NCI-H187 (cell line): ENCODE results near the gene OR1E2.
"Not testable (repeated sequence)": the region's sequence is repeated elsewhere in the genome, so short reads cannot be mapped to it uniquely, and the experiment has no call there.

Source experiments
- DNase-seq, 2 experiments: peaks; one replicate each; lab custom pipeline; 2025; lab: John Stamatoyannopoulos, UW

OR1E2 gene

DNA sequence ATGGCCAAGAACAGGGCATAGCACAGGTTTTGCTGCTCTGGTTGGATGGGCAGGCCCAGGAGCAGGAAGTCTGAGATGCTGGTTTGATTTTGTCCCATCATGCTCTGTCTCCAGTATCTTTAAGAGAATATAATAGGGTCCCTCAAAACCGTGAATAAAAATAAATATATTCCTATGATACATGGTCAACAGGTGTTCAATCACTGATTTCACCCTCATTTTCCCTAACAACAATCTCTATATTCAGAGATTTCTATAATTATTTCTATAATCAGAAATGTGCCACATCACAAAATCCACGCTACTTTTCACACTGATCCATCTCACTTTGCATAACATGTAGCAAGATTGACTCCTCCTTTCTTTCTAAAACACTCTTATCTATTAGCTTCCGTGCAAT, at the start of gene OR1E2:
TSS of gene OR1E2 (minus strand) at position 101 of the 400 bp plus-strand sequence. CDS start at position 101, 0 bp downstream.
- DNase-seq, result no peak

GRCh38 chr17:3482852-3483251, 49.2 kb upstream of the OR1E2 start:
- DNase-seq, result no peak

- no peak for DNase-seq
Observed at GRCh38 chr17:3479988-3480387, 46.3 kb upstream of the OR1E2 start.

- no peak for DNase-seq
Observed at GRCh38 chr17:3475812-3476610, 42.4 kb upstream of the OR1E2 start, which contains the start of gene ASPA. TSS of gene ASPA (plus strand) at chr17:3475997. CDS start at chr17:3476160, 163 bp downstream.

DNA sequence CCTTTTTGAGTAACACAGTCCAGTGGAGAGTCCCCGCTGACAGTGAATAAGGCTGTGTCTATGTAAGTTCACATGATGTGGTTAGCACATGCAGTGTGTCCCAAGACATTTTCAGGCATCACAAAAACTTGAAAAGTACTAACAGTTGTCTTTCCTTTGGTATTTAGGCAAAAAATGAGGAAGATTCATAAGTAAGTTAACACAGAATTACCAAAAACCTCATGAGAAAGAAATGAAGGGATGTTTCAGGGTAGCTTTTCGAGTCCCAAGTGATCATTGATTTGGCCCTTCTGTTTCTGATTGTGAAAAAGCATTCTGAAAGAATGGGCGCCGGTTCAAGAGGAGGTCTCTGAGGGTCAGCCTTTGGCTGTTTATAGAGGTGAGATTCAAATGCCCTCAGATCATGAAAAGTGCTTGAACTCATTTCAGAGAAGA, 41.6 kb upstream of the OR1E2 start:
- DNase-seq, result no peak

GRCh38 chr17:3474212-3474611, 40.6 kb upstream of the OR1E2 start:
- no peak for DNase-seq

- DNase-seq, result no peak
Observed at GRCh38 chr17:3472137-3472536, 38.5 kb upstream of the OR1E2 start.

DNA sequence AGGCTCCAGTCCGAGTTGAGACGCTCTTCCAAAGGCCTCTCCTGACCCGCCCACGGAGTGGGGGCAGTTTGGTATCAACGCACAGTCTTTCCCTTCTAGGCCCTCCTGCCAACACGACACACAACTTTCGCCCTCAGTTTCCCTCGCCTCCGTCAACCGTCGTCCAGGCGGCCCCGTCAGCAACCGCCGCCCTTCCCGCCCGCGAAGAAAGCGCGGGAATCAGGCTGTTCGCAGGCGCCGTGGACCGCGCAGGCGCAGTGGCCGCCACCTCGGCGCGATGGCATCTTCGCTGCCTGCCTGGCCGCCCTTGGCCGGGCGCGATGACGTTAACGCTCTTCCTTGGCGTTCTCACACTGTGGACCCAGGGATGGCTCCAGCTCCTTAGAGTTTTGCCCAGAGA, 38.0 kb upstream of the OR1E2 start, which contains the start of gene SPATA22:
TSS of gene SPATA22 (minus strand) at position 221 of the 400 bp plus-strand sequence. CDS start 2,494 bp downstream, outside the sequence.
- no peak for DNase-seq

GRCh38 chr17:3469529-3469928, 35.9 kb upstream of the OR1E2 start:
- no peak for DNase-seq

GRCh38 chr17:3466355-3466754, 32.7 kb upstream of the OR1E2 start:
- not testable (repeated sequence) for DNase-seq

- DNase-seq, result no peak
Observed at GRCh38 chr17:3448059-3448665, 14.5 kb upstream of the OR1E2 start.

DNA sequence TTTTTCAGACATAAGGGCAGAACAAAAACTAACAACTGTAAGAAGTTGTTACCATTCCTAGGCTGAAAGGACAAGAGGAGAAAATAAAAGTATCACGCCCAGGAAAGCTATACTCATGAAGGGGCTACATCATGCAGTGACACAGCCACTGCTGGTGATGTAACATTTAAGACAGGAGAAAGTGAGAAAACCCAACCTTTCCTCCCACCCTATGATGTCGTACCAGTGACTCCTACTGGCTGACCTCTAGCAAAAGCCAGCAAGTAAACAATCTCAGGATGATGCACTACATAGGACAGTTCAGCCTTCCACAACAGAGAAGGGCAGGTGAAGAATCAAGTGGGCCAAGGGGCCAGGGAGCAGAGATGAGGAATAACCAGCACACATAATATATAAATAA, 14.0 kb upstream of the OR1E2 start:
- no peak for DNase-seq

DNA sequence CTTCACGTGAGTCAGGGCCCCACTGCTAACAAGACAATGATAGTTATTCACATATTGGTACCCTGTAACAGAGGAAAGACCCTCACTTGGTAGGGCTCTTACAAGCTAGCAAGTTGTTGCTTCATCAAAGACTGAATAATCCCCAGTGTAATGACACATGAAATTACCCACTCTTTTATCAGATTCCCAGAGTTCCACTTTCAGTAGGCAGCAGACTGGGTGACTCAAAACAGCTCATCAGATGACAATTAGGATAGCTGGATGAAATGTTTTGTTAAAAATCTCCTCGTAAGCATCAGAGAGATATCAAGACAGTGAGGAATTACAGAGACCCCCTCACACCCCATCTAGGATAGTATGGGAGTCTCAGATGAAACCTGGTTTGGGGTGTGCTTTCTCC, 6.8 kb upstream of the OR1E2 start:
- DNase-seq, result no peak

GRCh38 chr17:3438368-3438767, 4.7 kb upstream of the OR1E2 start:
- DNase-seq, result no peak

- DNase-seq, result not testable (repeated sequence)
Observed at GRCh38 chr17:3433215-3433614, 426 bp downstream of the OR1E2 start.

GRCh38 chr17:3418222-3418621, 15.4 kb downstream of the OR1E2 start:
- no peak for DNase-seq

- no peak for DNase-seq
Observed at GRCh38 chr17:3415610-3416009, 18.0 kb downstream of the OR1E2 start.

DNA sequence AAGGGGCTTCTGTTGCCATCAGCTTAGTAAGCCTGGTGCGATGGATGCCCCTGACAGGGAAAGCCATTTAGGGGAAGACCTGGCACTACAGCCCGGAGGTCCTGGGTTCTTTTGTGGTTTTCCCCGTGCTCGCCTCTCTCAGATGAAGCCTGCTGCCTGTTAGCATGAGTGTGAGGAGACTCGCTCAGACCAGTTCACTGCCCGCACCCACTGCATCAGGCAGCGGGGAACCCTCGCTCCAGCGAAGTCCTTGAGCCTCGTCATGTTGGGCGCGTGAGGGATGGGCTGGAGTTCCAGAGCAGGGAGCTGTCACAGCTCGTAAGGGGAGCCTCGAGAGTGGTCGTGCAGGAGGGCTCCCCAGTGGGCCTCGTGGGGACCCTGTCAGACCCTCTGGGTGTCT, 21.4 kb downstream of the OR1E2 start:
- not testable (repeated sequence) for DNase-seq

- DNase-seq, result no peak
Observed at GRCh38 chr17:3411070-3411469, 22.6 kb downstream of the OR1E2 start, which contains the start of gene OR3A3. TSS of gene OR3A3 (plus strand) at chr17:3411370.

DNA sequence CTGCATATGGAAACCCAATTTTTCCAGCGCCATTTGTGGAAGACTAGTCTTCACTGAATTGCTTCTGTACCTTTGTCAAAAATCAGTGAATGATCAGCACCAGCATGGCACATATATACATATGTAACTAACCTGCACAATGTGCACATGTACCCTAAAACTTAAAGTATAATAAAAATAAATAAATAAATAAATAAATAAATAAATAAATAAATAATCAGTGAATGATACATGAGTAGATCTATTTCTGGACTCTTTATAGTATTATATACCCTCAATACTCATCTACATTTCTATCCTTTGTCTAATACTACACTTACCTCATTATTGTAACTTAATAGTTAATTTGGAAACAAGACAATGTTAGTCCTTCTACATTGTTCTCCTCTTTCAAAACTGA, 29.8 kb downstream of the OR1E2 start:
- DNase-seq, result not testable (repeated sequence)

DNA sequence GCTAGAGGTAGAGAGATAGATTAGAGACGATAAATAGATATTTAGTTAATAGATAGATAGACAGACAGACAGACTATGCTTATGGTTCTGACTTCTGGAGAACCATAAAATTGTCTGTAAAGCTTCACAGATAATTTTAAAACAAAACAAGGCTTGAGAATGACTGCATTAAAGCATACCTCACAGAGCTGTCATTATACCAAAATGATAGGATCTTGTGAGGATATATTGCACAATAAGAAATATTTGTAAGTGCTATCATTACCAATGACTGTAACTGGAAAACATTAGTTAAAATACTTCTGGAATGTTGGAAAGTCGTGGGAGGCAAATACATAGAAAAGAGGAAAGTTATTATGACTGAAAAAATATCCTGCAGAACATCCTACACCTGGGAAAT, 31.9 kb downstream of the OR1E2 start:
- no peak for DNase-seq

DNA sequence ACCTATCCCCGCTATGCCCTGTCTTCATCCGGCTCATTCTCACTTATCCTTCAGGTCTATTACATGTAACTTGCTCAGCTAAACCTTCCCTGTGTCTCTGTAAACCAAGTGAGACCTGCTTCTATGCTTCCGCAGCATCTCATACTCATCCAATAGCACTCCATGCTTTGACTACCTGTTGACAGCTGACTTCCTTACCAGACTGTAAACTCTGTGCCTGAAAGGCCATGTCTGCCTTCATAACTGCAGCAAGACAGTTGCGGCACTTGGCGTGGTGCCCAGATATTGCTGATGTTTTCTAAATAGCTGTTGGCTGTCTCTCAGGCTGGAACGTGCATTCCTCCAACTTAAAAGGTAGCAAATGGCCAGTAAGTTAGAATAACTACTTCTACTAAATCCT, 33.6 kb downstream of the OR1E2 start:
- no peak for DNase-seq

DNA sequence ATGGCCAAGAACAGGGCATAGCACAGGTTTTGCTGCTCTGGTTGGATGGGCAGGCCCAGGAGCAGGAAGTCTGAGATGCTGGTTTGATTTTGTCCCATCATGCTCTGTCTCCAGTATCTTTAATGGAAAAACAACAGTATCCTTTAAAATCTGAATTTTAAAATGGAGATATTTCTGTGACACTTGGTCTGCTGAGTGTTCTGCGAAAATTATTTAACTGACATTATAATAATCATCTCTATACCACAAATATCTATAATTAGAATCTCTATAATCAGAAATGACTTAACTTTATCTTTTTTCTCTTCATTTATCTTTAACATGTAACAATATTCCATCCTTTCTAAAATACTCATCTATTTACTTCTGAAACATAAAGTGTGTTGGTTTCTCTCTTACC, 35.3 kb downstream of the OR1E2 start, which contains the start of gene OR1E1:
TSS of gene OR1E1 (minus strand) at position 101 of the 400 bp plus-strand sequence. CDS start at position 101, 0 bp downstream.
- DNase-seq, result no peak
